Upper lobe of left lung (tissue), 6 donors: ENCODE measurements around the gene TMEM165. TPM values are rescaled to one million over a fixed set of nuclear protein-coding genes. Genes with fewer than 3 reads are reported as not detected.
A peak's percentile ranks its signal among the peaks of the same experiment; 100 is the strongest.
"Not testable (repeated sequence)": the region's sequence is repeated elsewhere in the genome, so short reads cannot be mapped to it uniquely, and the experiment has no call there.

Experiments used
- ATAC-seq, 2 donors: fragments of 200-7000 bp; cut with Tn5 transposase; one replicate each; pipeline ENCODE4 v1.9.1; 2022; ENCODE audit warnings: mild to moderate bottlenecking in 2 of 2, moderate library complexity in 2 of 2; ENCODE audit not compliant: low FRiP score in 2 of 2
- DNase-seq, 2 donors: peaks; one replicate each; pipeline ENCODE4 v3.0.0-alpha.2; 2019 to 2020
- H3K27ac ChIP-seq, 4 donors: fragments of 200-600 bp; sonication (generic); one replicate each; pipeline ENCODE4 v1.5.1; 2016 to 2019
- H3K27me3 ChIP-seq, 4 donors: fragments of 200-600 bp; sonication (generic); one replicate each; pipeline ENCODE4 v1.5.1; 2017 to 2019
- H3K36me3 ChIP-seq, 4 donors: fragments of 200-600 bp; sonication (generic); one replicate each; pipeline ENCODE4 v1.5.1; 2016 to 2019
- H3K4me1 ChIP-seq, 4 donors: fragments of 200-600 bp; sonication (generic); one replicate each; pipeline ENCODE4 v1.5.1; 2018 to 2019
- H3K4me3 ChIP-seq, 4 donors: fragments of 200-600 bp; sonication (generic); one replicate each; pipeline ENCODE4 v1.5.1; 2017 to 2019; ENCODE audit warnings: mild to moderate bottlenecking in 2 of 4, moderate library complexity in 1 of 4
- H3K9me3 ChIP-seq, 4 donors: fragments of 200-600 bp; sonication (generic); one replicate each; pipeline ENCODE4 v1.5.1; 2018 to 2019
- CTCF ChIP-seq, 6 experiments: fragments of 450-650 bp in 4 of 6; fragments of 200-600 bp in 2 of 6; sonication (generic) in 2 of 6; IDR thresholded peaks; one replicate each; pipeline ENCODE4 v1.5.1; 2016 to 2019; ENCODE audit warnings: antibody characterized with exemption in 6 of 6
- EP300 ChIP-seq, 4 donors: sonication (generic); formaldehyde crosslinking; IDR thresholded peaks; one replicate each; pipeline ENCODE4 v1.5.1; 2017; ENCODE audit warnings: antibody characterized with exemption in 4 of 4, control low read depth in 2 of 4
- POLR2A ChIP-seq, 4 donors: fragments of 450-650 bp; IDR thresholded peaks; one replicate each; pipeline ENCODE4 v1.5.1; 2016 to 2017; ENCODE audit warnings: antibody characterized with exemption in 4 of 4, mild to moderate bottlenecking in 2 of 4
- POLR2AphosphoS5 ChIP-seq, 2 donors: sonication (generic); formaldehyde crosslinking; IDR thresholded peaks; one replicate each; pipeline ENCODE4 v1.5.1; 2017; ENCODE audit warnings: antibody characterized with exemption in 2 of 2
- WGBS, 2 donors: methylation state at CpG; one replicate each; pipeline ENCODE4 v1.1.5; 2017 to 2018; 5-methylcytosine and 5-hydroxymethylcytosine counted together
- total RNA-seq, 6 donors: library from RNA; depleted of rRNA in 4 of 6; stranded (reverse); fragments of >200 nt in 4 of 6; gene quantifications; one replicate each; pipeline versions ENCODE4 v1.1.0 to v1.2.1, GENCODE V29; 2016 to 2021
- donor health status: DM: no; HTN: no; CAD: no; lungs with moderate emphysema.
- donor health status: DM: no; HTN: yes; CAD: no; lungs with severe emphysema.

TMEM165 gene
- total RNA-seq, 6 donors from 2014 or later, result 118 to 312 (median 231) TPM

- peak overlapping the region in 3 of 4 donors; percentile 48 to 63 (median 63) for H3K27ac ChIP-seq
Measured at GRCh38 chr4:55359397-55359916, 36.3 kb upstream of the TMEM165 start.

GRCh38 chr4:55362938-55363337 lies 32.8 kb upstream of the TMEM165 start:
- not testable (repeated sequence) for H3K27me3 ChIP-seq, H3K4me3 ChIP-seq, ATAC-seq, H3K9me3 ChIP-seq, DNase-seq, H3K36me3 ChIP-seq, H3K27ac ChIP-seq
- WGBS, 2 donors, result 95 to 100% methylated on average over 9 of the region's 9 CpGs
- peaks cover 0 to 27% (median 19%) of the 10 kb centered on the region in 4 donors for H3K4me1 ChIP-seq

More at GRCh38 chr4:55359397-55359916, 36.3 kb upstream of the TMEM165 start:
- Histone ChIP-seq H3K4me3 (no peak overlapping the region), H3K9me3 (no peaks in the 10 kb centered on the region), H3K36me3 (no peaks in the 10 kb centered on the region), H3K27me3 (no peaks in the 10 kb centered on the region), H3K4me1 (peaks cover 3 to 38% (median 26%) of the 10 kb centered on the region in 4 donors)
- no peak for TF ChIP-seq POLR2AphosphoS5 (IDR thresholded peaks at IDR 0.05)
- TF ChIP-seq CTCF (IDR thresholded peaks at IDR 0.05), result no peak
- TF ChIP-seq EP300 (IDR thresholded peaks at IDR 0.05), result no peak
- no peak for TF ChIP-seq POLR2A (IDR thresholded peaks at IDR 0.05)
- ATAC-seq (peak in 1 of 2 donors; percentile 63), DNase-seq (no peak)
- WGBS, 2 donors, result 69 to 76% methylated on average over 8 of the region's 8 CpGs

GRCh38 chr4:55363691-55364351 lies 31.9 kb upstream of the TMEM165 start:
- Histone ChIP-seq H3K4me1 (peaks cover 0 to 18% (median 12%) of the 10 kb centered on the region in 4 donors), H3K4me3 (no peak overlapping the region), H3K36me3 (no peaks in the 10 kb centered on the region), H3K27me3 (no peaks in the 10 kb centered on the region), H3K9me3 (no peaks in the 10 kb centered on the region), H3K27ac (no peak overlapping the region)
- WGBS, 2 donors, result 84 to 93% methylated on average over 9 of the region's 9 CpGs
- ATAC-seq (no peak), DNase-seq (no peak)
- no peak for TF ChIP-seq EP300 (IDR thresholded peaks at IDR 0.05)
- TF ChIP-seq POLR2AphosphoS5 (IDR thresholded peaks at IDR 0.05), result no peak
- TF ChIP-seq POLR2A (IDR thresholded peaks at IDR 0.05), result no peak
- TF ChIP-seq CTCF (IDR thresholded peaks at IDR 0.05), result no peak

- H3K36me3 ChIP-seq, result no peaks in the 10 kb centered on the region
- H3K9me3 ChIP-seq, result no peaks in the 10 kb centered on the region
- H3K27ac ChIP-seq, result peak overlapping the region in 2 of 4 donors; percentile 44 to 50
- ATAC-seq, result no peak
- TF ChIP-seq POLR2A (IDR thresholded peaks at IDR 0.05), result no peak
- TF ChIP-seq CTCF (IDR thresholded peaks at IDR 0.05), result no peak
- no peak for TF ChIP-seq POLR2AphosphoS5 (IDR thresholded peaks at IDR 0.05)
- TF ChIP-seq EP300 (IDR thresholded peaks at IDR 0.05), result no peak
- no peaks in the 10 kb centered on the region for H3K27me3 ChIP-seq
- H3K4me1 ChIP-seq, result peaks cover 0 to 8% (median 3%) of the 10 kb centered on the region in 4 donors
- H3K4me3 ChIP-seq, result no peak overlapping the region
- WGBS, 2 donors, result 86 to 91% methylated on average over 9 of the region's 9 CpGs
- no peak for DNase-seq
Measured at GRCh38 chr4:55364691-55365344, 30.9 kb upstream of the TMEM165 start.

GRCh38 chr4:55365345-55365728 lies 30.4 kb upstream of the TMEM165 start:
- ATAC-seq (no peak), DNase-seq (no peak)
- 89 to 95% methylated on average over 7 of the region's 7 CpGs for WGBS, 2 donors
- H3K36me3 ChIP-seq, result no peaks in the 10 kb centered on the region
- no peaks in the 10 kb centered on the region for H3K27me3 ChIP-seq
- H3K9me3 ChIP-seq, result no peaks in the 10 kb centered on the region
- H3K27ac ChIP-seq, result peak overlapping the region in 2 of 4 donors; percentile 44 to 50
- no peak overlapping the region for H3K4me3 ChIP-seq
- H3K4me1 ChIP-seq, result peaks cover 0 to 7% (median 3%) of the 10 kb centered on the region in 4 donors
- TF ChIP-seq POLR2A (IDR thresholded peaks at IDR 0.05), result no peak
- TF ChIP-seq CTCF (IDR thresholded peaks at IDR 0.05), result no peak
- TF ChIP-seq POLR2AphosphoS5 (IDR thresholded peaks at IDR 0.05), result no peak
- TF ChIP-seq EP300 (IDR thresholded peaks at IDR 0.05), result no peak
